H1 (cell line): ENCODE data around the gene MUC4. TPM values are rescaled to one million over a fixed set of nuclear protein-coding genes. Genes with fewer than 3 reads are reported as not detected.

ENCODE experiments used
- CTCF ChIA-PET: fragments of 300-600 bp; sonication (Branson Sonifier 250); formaldehyde crosslinking; loops from one replicate; lab custom pipeline; 2021; ENCODE audit not compliant: partially characterized antibody; lab: Charles Lee
- POLR2A ChIA-PET: fragments of 300-600 bp; sonication (Branson Sonifier 250); formaldehyde crosslinking; loops from one replicate; lab custom pipeline; 2021; ENCODE audit warnings: inconsistent platforms; ENCODE audit not compliant: partially characterized antibody; lab: Charles Lee
- DNase-seq, 2 experiments: peaks; one replicate each; pipeline versions ENCODE4 v3.0.0 to v3.0.0-alpha.2; 2010 to 2022; ENCODE audit warnings: low spot score in 2 of 2, low read depth in 1 of 2, mixed read lengths in 1 of 2
- FAIRE-seq: peaks from 2 replicates; lab custom pipeline; 2011; peaks lifted over from hg19 to GRCh38; lab: Jason Lieb, UNC
- H2AFZ ChIP-seq: 2 replicates; pipeline ENCODE4 v1.8.1; 2012; ENCODE audit warnings: low read length, inconsistent platforms
- H2AK5ac ChIP-seq: 2 replicates; pipeline ENCODE4 v1.6.1; 2013; ENCODE audit warnings: low read depth, low read length
- H2BK120ac ChIP-seq: replicated peaks from 2 replicates; pipeline ENCODE3; 2013; ENCODE audit warnings: low read depth, low read length, inconsistent platforms
- H2BK12ac ChIP-seq: 2 replicates; pipeline ENCODE4 v1.6.1; 2013; ENCODE audit warnings: low read depth, low read length
- H2BK15ac ChIP-seq: 2 replicates; pipeline ENCODE4 v1.6.1; 2013; ENCODE audit warnings: low read length
- H2BK20ac ChIP-seq: 2 replicates; pipeline ENCODE4 v1.6.1; 2013; ENCODE audit warnings: low read length
- H2BK5ac ChIP-seq: 2 replicates; pipeline ENCODE4 v1.6.1; 2013; ENCODE audit warnings: low read depth, low read length
- H3K14ac ChIP-seq: 2 replicates; pipeline ENCODE4 v1.6.1; 2013; ENCODE audit warnings: inconsistent platforms; ENCODE audit not compliant: insufficient read length
- H3K18ac ChIP-seq: 2 replicates; pipeline ENCODE4 v1.6.1; 2013; ENCODE audit warnings: low read length; ENCODE audit errors: extremely low read depth
- H3K23ac ChIP-seq: 2 replicates; pipeline ENCODE4 v1.6.1; 2013; ENCODE audit warnings: inconsistent platforms; ENCODE audit not compliant: insufficient read length
- H3K23me2 ChIP-seq: 2 replicates; pipeline ENCODE4 v1.6.1; 2013; ENCODE audit warnings: low read depth, low read length
- H3K27ac ChIP-seq: 2 replicates; pipeline ENCODE4 v1.6.1; 2011; ENCODE audit warnings: low read depth, low read length, inconsistent platforms
- H3K27me3 ChIP-seq, 4 experiments: replicated peaks in 1 of 4; 1 replicate in 1 of 4; 2 replicates in 3 of 4; pipeline versions ENCODE4 v1.6.1 to v1.8.1; 2011 to 2013; ENCODE audit warnings: low read length in 3 of 4, mild to moderate bottlenecking in 3 of 4, inconsistent platforms in 2 of 4, mixed read lengths in 2 of 4, moderate library complexity in 1 of 4; ENCODE audit not compliant: control insufficient read depth in 3 of 4, insufficient read depth in 3 of 4; ENCODE audit errors: extremely low read depth in 1 of 4
- H3K36me3 ChIP-seq, 4 experiments: 2 replicates each; pipeline versions ENCODE4 v1.6.1 to v1.8.1; 2011 to 2013; ENCODE audit warnings: mild to moderate bottlenecking in 4 of 4, low read length in 3 of 4, moderate library complexity in 2 of 4, control low read depth in 1 of 4, inconsistent platforms in 1 of 4; ENCODE audit not compliant: insufficient read depth in 4 of 4, control insufficient read depth in 2 of 4
- H3K4ac ChIP-seq: replicated peaks from 2 replicates; pipeline ENCODE3; 2013; ENCODE audit warnings: low read length, low read depth, mixed read lengths, inconsistent platforms; ENCODE audit not compliant: insufficient read length
- H3K4me1 ChIP-seq, 4 experiments: replicated peaks in 1 of 4; 1 replicate in 1 of 4; 2 replicates in 3 of 4; pipeline versions ENCODE4 v1.6.1 to v1.8.1; 2011 to 2013; ENCODE audit warnings: low read length in 3 of 4, inconsistent platforms in 2 of 4, mixed read lengths in 1 of 4; ENCODE audit not compliant: insufficient read depth in 4 of 4, control insufficient read depth in 3 of 4
- H3K4me2 ChIP-seq, 2 experiments: 2 replicates each; pipeline versions ENCODE4 v1.6.1 to v1.8.1; 2011 to 2013; ENCODE audit warnings: low read depth in 2 of 2, low read length in 2 of 2, control low read depth in 1 of 2, inconsistent platforms in 1 of 2, mild to moderate bottlenecking in 1 of 2; ENCODE audit not compliant: insufficient read depth in 1 of 2
- H3K4me3 ChIP-seq, 4 experiments: fragments of 200-600, 300-600 bp in 1 of 4; sonication (generic), shearing (Covaris generic), sonication (Bioruptor Twin) in 1 of 4; 2 replicates each; pipeline versions ENCODE4 v1.5.1 to v1.8.1; 2011 to 2016; ENCODE audit warnings: low read length in 4 of 4, low read depth in 3 of 4, control low read depth in 2 of 4, inconsistent platforms in 2 of 4, mild to moderate bottlenecking in 2 of 4, mixed read lengths in 1 of 4, moderate library complexity in 1 of 4; ENCODE audit not compliant: insufficient read depth in 2 of 4; ENCODE audit errors: extremely low read depth in 1 of 4
- H3K56ac ChIP-seq: replicated peaks from 2 replicates; pipeline ENCODE3; 2013; ENCODE audit warnings: low read depth, mild to moderate bottlenecking, mixed read lengths, low read length, inconsistent platforms; ENCODE audit not compliant: insufficient read length
- H3K79me1 ChIP-seq: 2 replicates; pipeline ENCODE4 v1.6.1; 2013; ENCODE audit warnings: low read depth, low read length, control low read depth
- H3K79me2 ChIP-seq, 2 experiments: 2 replicates each; pipeline versions ENCODE4 v1.6.1 to v1.8.1; 2012 to 2013; ENCODE audit warnings: low read length in 2 of 2, mild to moderate bottlenecking in 2 of 2, inconsistent platforms in 1 of 2; ENCODE audit not compliant: insufficient read depth in 2 of 2, control insufficient read depth in 1 of 2
- H3K9ac ChIP-seq, 4 experiments: replicated peaks in 1 of 4; 1 replicate in 1 of 4; 2 replicates in 3 of 4; pipeline versions ENCODE4 v1.6.1 to v1.8.1; 2011 to 2013; ENCODE audit warnings: low read depth in 3 of 4, low read length in 3 of 4, control low read depth in 2 of 4, mild to moderate bottlenecking in 2 of 4, moderate library complexity in 2 of 4, inconsistent platforms in 1 of 4; ENCODE audit errors: extremely low read depth in 1 of 4
- H3K9me3 ChIP-seq, 2 experiments: 2 replicates each; pipeline versions ENCODE4 v1.6.1 to v1.8.1; 2012 to 2013; ENCODE audit warnings: mild to moderate bottlenecking in 2 of 2, moderate library complexity in 2 of 2, control low read depth in 1 of 2, inconsistent platforms in 1 of 2, low read depth in 1 of 2, low read length in 1 of 2, mixed read lengths in 1 of 2; ENCODE audit not compliant: insufficient read depth in 2 of 2
- H4K20me1 ChIP-seq, 2 experiments: replicated peaks in 1 of 2; 2 replicates each; pipeline versions ENCODE3 to v1.8.1; 2011 to 2013; ENCODE audit warnings: inconsistent platforms in 2 of 2, low read length in 2 of 2, mild to moderate bottlenecking in 1 of 2; ENCODE audit not compliant: insufficient read depth in 2 of 2, control insufficient read depth in 1 of 2
- H4K5ac ChIP-seq: 2 replicates; pipeline ENCODE4 v1.6.1; 2013; ENCODE audit warnings: low read length, low read depth, mixed read lengths, inconsistent platforms; ENCODE audit not compliant: insufficient read length
- H4K8ac ChIP-seq: 2 replicates; pipeline ENCODE4 v1.8.0; 2013; ENCODE audit warnings: mild to moderate bottlenecking, moderate library complexity, low read length, inconsistent platforms; ENCODE audit not compliant: insufficient read depth; ENCODE audit errors: extremely low read depth
- H4K91ac ChIP-seq: replicated peaks from 2 replicates; pipeline ENCODE3; 2013; ENCODE audit warnings: low read length, mixed read lengths, inconsistent platforms; ENCODE audit not compliant: insufficient read length
- BCL11A ChIP-seq, 2 experiments: IDR thresholded peaks; one replicate each; pipeline ENCODE4 v1.6.1; 2011; ENCODE audit warnings: low read depth in 2 of 2, low read length in 2 of 2, mild to moderate bottlenecking in 2 of 2
- CTBP2 ChIP-seq: IDR thresholded peaks from 2 replicates; pipeline ENCODE4 v1.7.0; 2011; ENCODE audit warnings: borderline replicate concordance, mild to moderate bottlenecking, moderate library complexity, mixed read lengths, low read length; ENCODE audit not compliant: insufficient read depth, insufficient read length
- GABPA ChIP-seq: IDR thresholded peaks from 2 replicates; pipeline ENCODE4 v1.6.1; 2011; ENCODE audit warnings: mild to moderate bottlenecking, low read length, moderate library complexity, borderline replicate concordance; ENCODE audit not compliant: insufficient read depth
- GTF2F1 ChIP-seq: IDR thresholded peaks from 2 replicates; pipeline ENCODE4 v1.6.1; 2012; ENCODE audit warnings: low read depth, low read length, improper control_type of control experiment, borderline replicate concordance
- KDM1A ChIP-seq: fragments of 200-600, 300-600 bp; sonication (generic); IDR thresholded peaks from 2 replicates; pipeline ENCODE4 v1.7.1; 2016; ENCODE audit warnings: mild to moderate bottlenecking, low read length, borderline replicate concordance
- KDM4A ChIP-seq: IDR thresholded peaks from one replicate; pipeline ENCODE4 v1.7.1; 2012; ENCODE audit warnings: low read depth, mild to moderate bottlenecking, moderate library complexity, low read length, inconsistent platforms; ENCODE audit not compliant: severe bottlenecking
- NANOG ChIP-seq: IDR thresholded peaks from 2 replicates; pipeline ENCODE4 v1.6.1; 2011; ENCODE audit warnings: low read length, low read depth, mild to moderate bottlenecking, inconsistent platforms; ENCODE audit not compliant: insufficient read depth, poor library complexity, severe bottlenecking
- POLR2A ChIP-seq, 2 experiments: IDR thresholded peaks; 1 replicate in 1 of 2; 2 replicates in 1 of 2; pipeline ENCODE4 v1.6.1; 2011; ENCODE audit warnings: low read depth in 2 of 2, low read length in 2 of 2, mild to moderate bottlenecking in 2 of 2; ENCODE audit errors: control extremely low read depth in 1 of 2
- POU5F1 ChIP-seq: IDR thresholded peaks from 2 replicates; pipeline ENCODE4 v1.6.1; 2011; ENCODE audit warnings: low read depth, mild to moderate bottlenecking, low read length, moderate library complexity
- RFX5 ChIP-seq: IDR thresholded peaks from 2 replicates; pipeline ENCODE4 v1.6.1; 2011; ENCODE audit warnings: low read depth, low read length, improper control_type of control experiment, borderline replicate concordance
- SIN3A ChIP-seq, 2 experiments: IDR thresholded peaks in 1 of 2; conservative IDR thresholded peaks in 1 of 2; 2 replicates each; pipeline ENCODE4 v1.6.1; 2011 to 2012; ENCODE audit warnings: low read length in 2 of 2, improper control_type of control experiment in 1 of 2, low read depth in 1 of 2, mild to moderate bottlenecking in 1 of 2
- WGBS, 2 experiments: shearing (Covaris generic) in 1 of 2; methylation state at CpG; one replicate each; pipeline versions ENCODE4 v1.1.6 to v1.1.7; 2013 to 2015; ENCODE audit warnings: low lambda C conversion rate in 2 of 2, mixed read lengths in 2 of 2, inconsistent platforms in 1 of 2, low coverage in 1 of 2, missing lambda C conversion rate in 1 of 2; ENCODE audit not compliant: insufficient replicate concordance in 2 of 2, insufficient coverage in 1 of 2, insufficient read length in 1 of 2; ENCODE audit errors: extremely low coverage in 1 of 2, missing lambda C conversion rate in 1 of 2; 5-methylcytosine and 5-hydroxymethylcytosine counted together
- polyA plus RNA-seq, 7 experiments: library from polyadenylated mRNA; depleted of rRNA in 3 of 7; stranded (reverse) in 5 of 7; unstranded in 2 of 7; fragments of >200 nt in 5 of 7; fragments of 200-250 nt in 2 of 7; gene quantifications; 1 replicate in 5 of 7; 2 replicates in 1 of 7; 4 replicates in 1 of 7; pipeline versions ENCODE4 v1.2.1 to v1.2.3, GENCODE V29; 2011 to 2013; ENCODE audit warnings: missing spikeins in 2 of 7, mixed read lengths in 2 of 7
- total RNA-seq: library from RNA; stranded (reverse); fragmentation: NEBNext Ultra II Directional; extraction: Animal tissue kit (Norgen Biotek cat#: 25700); gene quantifications from 2 replicates; pipeline ENCODE4 v1.2.1, GENCODE V29; 2021

MUC4 gene
- total and polyA plus RNA-seq, 2 of the 8 experiments (the other 6 are each of a cell fraction or from before 2014, with no cell fraction given): 0.89 to 2.0 TPM

- no peaks in the 10 kb centered on the region for H3K23me2 ChIP-seq
- H3K27me3 ChIP-seq: no peaks in the 10 kb centered on the region; a peak in 1 of 7 replicates
- 87% methylated on average over 14 of the region's 14 CpGs; no CpG with 5 or more reads in 1 of the 2 experiments for whole genome bisulfite sequencing, 2 experiments
- DNase-seq (no peak), FAIRE-seq (no peak)
- H3K4me3 ChIP-seq: no peak overlapping the region
- H3K9ac ChIP-seq: no peak overlapping the region
- no peaks in the 10 kb centered on the region for H3K9me3 ChIP-seq
- no peak overlapping the region for H2AFZ ChIP-seq
- H2BK15ac ChIP-seq: peak overlapping the region; percentile 94; the same call in 1 of the 2 replicates
- H3K27ac ChIP-seq: no peak overlapping the region
- H4K8ac ChIP-seq: peak overlapping the region; percentile 69
- H2BK5ac ChIP-seq: peak overlapping the region; percentile 95; the same call in 1 of the 2 replicates
- H3K36me3 ChIP-seq: no peaks in the 10 kb centered on the region
- CTCF ChIA-PET: interaction anchor here (1.3 to 13.5 kb wide), 3 partner anchors 10 to 48 kb away, joined by 3 to 116 read pairs (median 5); no protein-coding TSS in a partner anchor
- H2BK20ac ChIP-seq: peak overlapping the region; percentile 100
- peaks cover 10 to 43% (median 28%) of the 10 kb centered on the region in 4 experiments for H3K4me1 ChIP-seq
- H3K56ac ChIP-seq: peak overlapping the region; percentile 42
- H2AK5ac ChIP-seq: peak overlapping the region; percentile 95
- H3K18ac ChIP-seq: peak overlapping the region; percentile 100
- H2BK12ac ChIP-seq: peak overlapping the region; percentile 100
- H3K23ac ChIP-seq: no peak overlapping the region
- POLR2A ChIA-PET: interaction anchor here (0.9 to 2.0 kb wide), 4 partner anchors 8 to 50 kb away, joined by 3 to 10 read pairs (median 4); no protein-coding TSS in a partner anchor
- H3K4ac ChIP-seq: peak overlapping the region; percentile 87
- H3K4me2 ChIP-seq: no peak overlapping the region; a peak in 1 of 4 replicates
- H2BK120ac ChIP-seq: peak overlapping the region; percentile 96
- H4K5ac ChIP-seq: peak overlapping the region; percentile 64
- H4K20me1 ChIP-seq: no peaks in the 10 kb centered on the region
- H3K14ac ChIP-seq: no peak overlapping the region
- H3K79me1 ChIP-seq: no peaks in the 10 kb centered on the region; the same call in 1 of the 2 replicates
- H4K91ac ChIP-seq: peak overlapping the region; percentile 97
- H3K79me2 ChIP-seq: no peaks in the 10 kb centered on the region
- TF ChIP-seq GTF2F1 (no peak), RFX5 (no peak), POLR2A (IDR thresholded peaks at IDR 0.05; ENCODE audit: control extremely low read depth in 1 of 2, low read depth in 2 of 2, low read length in 2 of 2) (no peak), BCL11A (IDR thresholded peaks at IDR 0.05; ENCODE audit: low read depth in 2 of 2, low read length in 2 of 2) (no peak), GABPA (no peak), KDM4A (no peak), POU5F1 (no peak), CTBP2 (no peak), SIN3A (conservative IDR thresholded peaks at IDR 0.05 in 1 of 2, IDR thresholded peaks at IDR 0.05 in 1 of 2; ENCODE audit: low read depth in 1 of 2, low read length in 2 of 2) (no peak), KDM1A (no peak), NANOG (no peak)
These were observed 6.5 kb downstream of the MUC4 start for GRCh38 chr3:195805181-195805580.
